GM12878 (cell line): ENCODE data around the gene SMARCA4. TPM values are rescaled to one million over a fixed set of nuclear protein-coding genes. Genes with fewer than 3 reads are reported as not detected.

ENCODE experiments used
- ATF3 ChIP-seq: IDR thresholded peaks from 2 replicates; pipeline ENCODE4 v1.6.1; 2011; ENCODE audit warnings: low read depth, mild to moderate bottlenecking, low read length, moderate library complexity, borderline replicate concordance; ENCODE audit errors: extremely low read depth
- CBFB ChIP-seq: IDR thresholded peaks from 2 replicates; pipeline ENCODE4 v1.6.1; 2016; ENCODE audit warnings: antibody characterized with exemption, low read depth
- CREM ChIP-seq: IDR thresholded peaks from 2 replicates; pipeline ENCODE4 v1.6.1; 2014; ENCODE audit warnings: antibody characterized with exemption, low read depth
- EZH2 ChIP-seq: IDR thresholded peaks from 2 replicates; pipeline ENCODE4 v1.6.1; 2012; ENCODE audit warnings: low read depth, mild to moderate bottlenecking, control low read depth, inconsistent platforms, low read length, borderline replicate concordance; ENCODE audit not compliant: control insufficient read depth
- GATAD2B ChIP-seq: fragments of 450-650 bp; conservative IDR thresholded peaks from 2 replicates; pipeline ENCODE4 v1.6.1; 2017; ENCODE audit warnings: low read depth, mild to moderate bottlenecking, moderate library complexity
- HCFC1 ChIP-seq: fragments of 150-350 bp; IDR thresholded peaks from 2 replicates; pipeline ENCODE4 v1.6.1; 2014; ENCODE audit warnings: low read length
- HDAC6 ChIP-seq: fragments of 200-600 bp; sonication (generic); IDR thresholded peaks from one replicate; pipeline ENCODE4 v1.8.0; 2017; ENCODE audit warnings: antibody characterized with exemption; ENCODE audit not compliant: unreplicated experiment
- KLF5 ChIP-seq: fragments of 450-650 bp; IDR thresholded peaks from 2 replicates; pipeline ENCODE4 v1.6.1; 2014; ENCODE audit warnings: mild to moderate bottlenecking; ENCODE audit not compliant: partially characterized antibody
- MEF2B ChIP-seq: fragments of 450-650 bp; IDR thresholded peaks from 2 replicates; pipeline ENCODE4 v1.6.1; 2018; ENCODE audit warnings: mild to moderate bottlenecking, moderate library complexity; ENCODE audit not compliant: partially characterized antibody, poor library complexity, severe bottlenecking
- MYB ChIP-seq: fragments of 150-350 bp; IDR thresholded peaks from 2 replicates; pipeline ENCODE4 v1.6.1; 2014; ENCODE audit warnings: mild to moderate bottlenecking, low read depth, low read length, borderline replicate concordance
- PBX3 ChIP-seq: IDR thresholded peaks from 2 replicates; pipeline ENCODE4 v1.6.1; 2011; ENCODE audit warnings: mild to moderate bottlenecking, low read depth, low read length, moderate library complexity; ENCODE audit not compliant: insufficient replicate concordance
- PML ChIP-seq: IDR thresholded peaks from 2 replicates; pipeline ENCODE4 v1.6.1; 2012; ENCODE audit warnings: low read length, inconsistent platforms
- RELA ChIP-seq: fragments of 450-650 bp; IDR thresholded peaks from 2 replicates; pipeline ENCODE4 v1.8.0; 2014; ENCODE audit warnings: borderline replicate concordance; ENCODE audit not compliant: partially characterized antibody
- SIX5 ChIP-seq: IDR thresholded peaks from 2 replicates; pipeline ENCODE4 v1.6.1; 2011; ENCODE audit warnings: mild to moderate bottlenecking, low read depth, low read length, moderate library complexity; ENCODE audit not compliant: severe bottlenecking
- SMAD1 ChIP-seq: fragments of 450-650 bp; IDR thresholded peaks from 2 replicates; pipeline ENCODE4 v1.6.1; 2018; ENCODE audit warnings: mild to moderate bottlenecking, low read depth; ENCODE audit not compliant: partially characterized antibody
- SPI1 ChIP-seq: IDR thresholded peaks from 2 replicates; pipeline ENCODE4 v1.6.1; 2011; ENCODE audit warnings: low read depth, mild to moderate bottlenecking, low read length, moderate library complexity, borderline replicate concordance; ENCODE audit not compliant: insufficient read depth
- SRF ChIP-seq, 2 experiments: IDR thresholded peaks; 2 replicates each; pipeline ENCODE4 v1.6.1; 2011; ENCODE audit warnings: low read depth in 2 of 2, low read length in 2 of 2, mild to moderate bottlenecking in 1 of 2, moderate library complexity in 1 of 2
- TAF1 ChIP-seq: IDR thresholded peaks from 2 replicates; pipeline ENCODE4 v1.6.1; 2011; ENCODE audit warnings: mild to moderate bottlenecking, low read depth, low read length, borderline replicate concordance
- ZNF24 ChIP-seq: fragments of 450-650 bp; IDR thresholded peaks from 2 replicates; pipeline ENCODE4 v1.6.1; 2017; ENCODE audit warnings: antibody characterized with exemption, mild to moderate bottlenecking
- ZZZ3 ChIP-seq: IDR thresholded peaks from 2 replicates; pipeline ENCODE4 v1.6.1; 2011; ENCODE audit warnings: low read depth; ENCODE audit not compliant: control insufficient read depth, insufficient read length
- polyA plus RNA-seq, 11 experiments: library from polyadenylated mRNA; depleted of rRNA in 4 of 11; unstranded in 6 of 11; stranded (reverse) in 5 of 11; fragments of >200 nt; fragmentation: Nextera tagmentation in 4 of 11; fragmentation: Illumina TruSeq in 1 of 11; extraction: Ambion mirVana in 4 of 11; extraction: Trizol in 1 of 11; gene quantifications; 1 replicate in 1 of 11; 2 replicates in 10 of 11; pipeline versions ENCODE4 v1.2.1 to v1.2.3, GENCODE V29; 2011 to 2016; ENCODE audit warnings: inconsistent platforms in 2 of 11, missing spikeins in 2 of 11, low read depth in 1 of 11
- total RNA-seq, 4 experiments: library from RNA; depleted of rRNA in 3 of 4; stranded (reverse); fragments of >200 nt in 3 of 4; fragmentation: Illumina TruSeq in 1 of 4; extraction: Trizol in 1 of 4; gene quantifications; 2 replicates each; pipeline versions ENCODE4 v1.2.1 to v1.2.3, GENCODE V29; 2013 to 2021
- TF ChIP-seq, protein P1 (sequence below): fragments of 150-350 bp; IDR thresholded peaks from 2 replicates; pipeline ENCODE4 v1.6.1; 2014; ENCODE audit warnings: mild to moderate bottlenecking, low read depth, low read length
- TF ChIP-seq, protein P2 (sequence below): fragments of 450-650 bp; IDR thresholded peaks from 2 replicates; pipeline ENCODE4 v1.6.1; 2017; ENCODE audit warnings: low read depth, mild to moderate bottlenecking, moderate library complexity
- TF ChIP-seq, protein P3 (sequence below): IDR thresholded peaks from 2 replicates; pipeline ENCODE4 v1.6.1; 2011; ENCODE audit warnings: borderline replicate concordance, low read depth, mild to moderate bottlenecking, moderate library complexity, low read length; ENCODE audit not compliant: insufficient read depth, poor library complexity, severe bottlenecking

SMARCA4 gene
- total and polyA plus RNA-seq, 10 of the 15 experiments (the other 5 are each of a cell fraction or from before 2014, with no cell fraction given) = 22.4 to 175 (median 57.4) TPM

GRCh38 chr19:10928563-10929401, 32.0 kb upstream of the SMARCA4 start, which contains the start of the genes TIMM29 and YIPF2 (continued):
- TF ChIP-seq PBX3 (peak; percentile 32), MEF2B (no peak), ZZZ3 (no peak), SRF (IDR thresholded peaks at IDR 0.05; ENCODE audit: low read depth in 2 of 2, low read length in 2 of 2) (peak in 1 of 2 experiments; percentile 87; a peak in 3 of 4 replicates), HDAC6 (peak; percentile 13), ZNF24 (peak; percentile 37; the same call in 1 of the 2 replicates), EZH2 (no peak), GATAD2B (0 out of 2 replicates have a peak, but pooled peaks have one; percentile 26), SIX5 (peak; percentile 84), TAF1 (peak; percentile 85; the same call in 1 of the 2 replicates), CBFB (peak; percentile 90; the same call in 1 of the 2 replicates), RELA (peak; percentile 81), HCFC1 (peak; percentile 93), CREM (peak; percentile 94), KLF5 (peak; percentile 80), SMAD1 (no peak), SPI1 (no peak), MYB (peak; percentile 68; the same call in 1 of the 2 replicates), PML (no peak), ATF3 (no peak)
- TF ChIP-seq, protein P1, sequence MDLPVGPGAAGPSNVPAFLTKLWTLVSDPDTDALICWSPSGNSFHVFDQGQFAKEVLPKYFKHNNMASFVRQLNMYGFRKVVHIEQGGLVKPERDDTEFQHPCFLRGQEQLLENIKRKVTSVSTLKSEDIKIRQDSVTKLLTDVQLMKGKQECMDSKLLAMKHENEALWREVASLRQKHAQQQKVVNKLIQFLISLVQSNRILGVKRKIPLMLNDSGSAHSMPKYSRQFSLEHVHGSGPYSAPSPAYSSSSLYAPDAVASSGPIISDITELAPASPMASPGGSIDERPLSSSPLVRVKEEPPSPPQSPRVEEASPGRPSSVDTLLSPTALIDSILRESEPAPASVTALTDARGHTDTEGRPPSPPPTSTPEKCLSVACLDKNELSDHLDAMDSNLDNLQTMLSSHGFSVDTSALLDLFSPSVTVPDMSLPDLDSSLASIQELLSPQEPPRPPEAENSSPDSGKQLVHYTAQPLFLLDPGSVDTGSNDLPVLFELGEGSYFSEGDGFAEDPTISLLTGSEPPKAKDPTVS = peak; percentile 69
- TF ChIP-seq, protein P2, sequence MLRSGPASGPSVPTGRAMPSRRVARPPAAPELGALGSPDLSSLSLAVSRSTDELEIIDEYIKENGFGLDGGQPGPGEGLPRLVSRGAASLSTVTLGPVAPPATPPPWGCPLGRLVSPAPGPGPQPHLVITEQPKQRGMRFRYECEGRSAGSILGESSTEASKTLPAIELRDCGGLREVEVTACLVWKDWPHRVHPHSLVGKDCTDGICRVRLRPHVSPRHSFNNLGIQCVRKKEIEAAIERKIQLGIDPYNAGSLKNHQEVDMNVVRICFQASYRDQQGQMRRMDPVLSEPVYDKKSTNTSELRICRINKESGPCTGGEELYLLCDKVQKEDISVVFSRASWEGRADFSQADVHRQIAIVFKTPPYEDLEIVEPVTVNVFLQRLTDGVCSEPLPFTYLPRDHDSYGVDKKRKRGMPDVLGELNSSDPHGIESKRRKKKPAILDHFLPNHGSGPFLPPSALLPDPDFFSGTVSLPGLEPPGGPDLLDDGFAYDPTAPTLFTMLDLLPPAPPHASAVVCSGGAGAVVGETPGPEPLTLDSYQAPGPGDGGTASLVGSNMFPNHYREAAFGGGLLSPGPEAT = peak; percentile 97
- TF ChIP-seq, protein P3, sequence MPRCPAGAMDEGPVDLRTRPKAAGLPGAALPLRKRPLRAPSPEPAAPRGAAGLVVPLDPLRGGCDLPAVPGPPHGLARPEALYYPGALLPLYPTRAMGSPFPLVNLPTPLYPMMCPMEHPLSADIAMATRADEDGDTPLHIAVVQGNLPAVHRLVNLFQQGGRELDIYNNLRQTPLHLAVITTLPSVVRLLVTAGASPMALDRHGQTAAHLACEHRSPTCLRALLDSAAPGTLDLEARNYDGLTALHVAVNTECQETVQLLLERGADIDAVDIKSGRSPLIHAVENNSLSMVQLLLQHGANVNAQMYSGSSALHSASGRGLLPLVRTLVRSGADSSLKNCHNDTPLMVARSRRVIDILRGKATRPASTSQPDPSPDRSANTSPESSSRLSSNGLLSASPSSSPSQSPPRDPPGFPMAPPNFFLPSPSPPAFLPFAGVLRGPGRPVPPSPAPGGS = no peak
